HL-60 (cell line): ENCODE results near the gene ZIC4.

Source experiments
- DNase-seq, 2 experiments: peaks; one replicate each; pipeline ENCODE4 v3.0.0-alpha.2; 2010 to 2020; ENCODE audit warnings: low read depth in 1 of 2, low spot score in 1 of 2
- H3K27ac ChIP-seq: fragments of 250-450 bp; sonication (Bioruptor Pico); replicated peaks from 2 replicates; pipeline ENCODE4 v1.5.1; 2020; ENCODE audit warnings: mild to moderate bottlenecking, moderate library complexity
- H3K27me3 ChIP-seq: fragments of 250-450 bp; sonication (Bioruptor Pico); 2 replicates; pipeline ENCODE4 v1.5.1; 2021; ENCODE audit warnings: mild to moderate bottlenecking, moderate library complexity; ENCODE audit not compliant: insufficient read depth, poor library complexity, severe bottlenecking
- H3K4me3 ChIP-seq: replicated peaks from 2 replicates; pipeline ENCODE4 v1.5.1; 2011; ENCODE audit warnings: mild to moderate bottlenecking, control low read depth, low read length; ENCODE audit not compliant: insufficient read depth
- CTCF ChIP-seq: IDR thresholded peaks from one replicate; pipeline ENCODE4 v1.5.1; 2011; ENCODE audit warnings: low read length, control low read depth, inconsistent platforms; ENCODE audit not compliant: insufficient read depth
- GABPA ChIP-seq: IDR thresholded peaks from 2 replicates; pipeline ENCODE4 v1.6.1; 2012; ENCODE audit warnings: low read depth
- POLR2AphosphoS5 ChIP-seq: IDR thresholded peaks from 2 replicates; pipeline ENCODE4 v1.6.1; 2012; ENCODE audit warnings: low read depth
- REST ChIP-seq: IDR thresholded peaks from 2 replicates; pipeline ENCODE4 v1.6.1; 2012; ENCODE audit warnings: low read depth; ENCODE audit not compliant: insufficient replicate concordance
- SPI1 ChIP-seq: IDR thresholded peaks from 2 replicates; pipeline ENCODE4 v1.6.1; 2012; ENCODE audit warnings: low read depth, mild to moderate bottlenecking, borderline replicate concordance

Gene ZIC4

GRCh38 chr3:147423798-147424580 lies 17.6 kb upstream of the ZIC4 start:
- Histone ChIP-seq H3K27ac (no peak overlapping the region), H3K27me3 (peaks cover 58% of the 10 kb centered on the region), H3K4me3 (no peak overlapping the region)
- TF ChIP-seq POLR2AphosphoS5 (no peak), CTCF (no peak), REST (no peak), SPI1 (no peak), GABPA (no peak)
- no peak for DNase-seq

- Histone ChIP-seq H3K27ac (no peak overlapping the region), H3K4me3 (no peak overlapping the region), H3K27me3 (peaks cover 64% of the 10 kb centered on the region)
- no peak for DNase-seq
- TF ChIP-seq CTCF = no peak
- no peak for TF ChIP-seq GABPA
- TF ChIP-seq SPI1 = no peak
- TF ChIP-seq REST = no peak
- no peak for TF ChIP-seq POLR2AphosphoS5
These were observed 17.1 kb upstream of the ZIC4 start for GRCh38 chr3:147423537-147423797.

GRCh38 chr3:147422601-147423536 lies 16.5 kb upstream of the ZIC4 start:
- TF ChIP-seq REST = no peak
- no peak for TF ChIP-seq SPI1
- no peak for TF ChIP-seq POLR2AphosphoS5
- TF ChIP-seq CTCF = no peak
- TF ChIP-seq GABPA = no peak
- Histone ChIP-seq H3K27me3 (peaks cover 66% of the 10 kb centered on the region), H3K4me3 (no peak overlapping the region), H3K27ac (no peak overlapping the region)
- DNase-seq = no peak
